ENCODE measurements around the gene ARHGAP42. TPM values are rescaled to one million over a fixed set of nuclear protein-coding genes. Genes with fewer than 3 reads are reported as not detected.

The ARHGAP42 gene
- total RNA-seq, 6 experiments from 2014 or later: 1.1 to 3.1 (median 2.3) TPM

- no peaks in the 10 kb centered on the region for H3K36me3 Mint-ChIP-seq (ENCODE audit: low read depth)
- no peak for DNase-seq
Measured at GRCh38 chr11:100674212-100674611, 12.9 kb upstream of the ARHGAP42 start.

DNA sequence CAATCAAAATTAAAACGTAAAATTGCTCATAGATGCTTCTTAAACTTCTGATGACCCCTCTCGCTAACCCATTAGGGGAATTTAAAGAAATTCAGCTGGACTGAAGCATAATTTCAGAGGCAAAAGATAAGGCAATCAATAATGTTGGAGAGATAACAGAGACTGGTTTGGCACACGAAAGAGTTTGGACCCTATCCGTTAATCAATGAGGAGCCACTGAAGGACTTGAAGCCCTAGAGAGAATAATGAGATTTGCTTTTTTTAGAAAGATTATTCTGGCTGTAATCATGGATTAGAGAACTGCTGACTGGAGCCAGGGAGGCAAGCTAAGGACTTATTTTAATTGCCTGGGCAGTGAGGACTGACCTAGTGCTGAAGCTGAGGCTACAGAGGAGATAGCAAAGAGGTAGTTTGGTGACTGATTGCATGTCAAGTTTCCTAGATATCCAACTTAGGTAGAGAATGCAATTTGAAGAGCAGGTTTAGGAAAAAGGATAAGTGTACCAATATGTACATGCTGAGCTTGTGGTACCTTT, 11.9 kb upstream of the ARHGAP42 start:
- TF ChIP-seq, protein P1, sequence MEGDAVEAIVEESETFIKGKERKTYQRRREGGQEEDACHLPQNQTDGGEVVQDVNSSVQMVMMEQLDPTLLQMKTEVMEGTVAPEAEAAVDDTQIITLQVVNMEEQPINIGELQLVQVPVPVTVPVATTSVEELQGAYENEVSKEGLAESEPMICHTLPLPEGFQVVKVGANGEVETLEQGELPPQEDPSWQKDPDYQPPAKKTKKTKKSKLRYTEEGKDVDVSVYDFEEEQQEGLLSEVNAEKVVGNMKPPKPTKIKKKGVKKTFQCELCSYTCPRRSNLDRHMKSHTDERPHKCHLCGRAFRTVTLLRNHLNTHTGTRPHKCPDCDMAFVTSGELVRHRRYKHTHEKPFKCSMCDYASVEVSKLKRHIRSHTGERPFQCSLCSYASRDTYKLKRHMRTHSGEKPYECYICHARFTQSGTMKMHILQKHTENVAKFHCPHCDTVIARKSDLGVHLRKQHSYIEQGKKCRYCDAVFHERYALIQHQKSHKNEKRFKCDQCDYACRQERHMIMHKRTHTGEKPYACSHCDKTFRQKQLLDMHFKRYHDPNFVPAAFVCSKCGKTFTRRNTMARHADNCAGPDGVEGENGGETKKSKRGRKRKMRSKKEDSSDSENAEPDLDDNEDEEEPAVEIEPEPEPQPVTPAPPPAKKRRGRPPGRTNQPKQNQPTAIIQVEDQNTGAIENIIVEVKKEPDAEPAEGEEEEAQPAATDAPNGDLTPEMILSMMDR (IDR thresholded peaks at IDR 0.05): no peak
- Mint-ChIP-seq H3K9me3 (no peaks in the 10 kb centered on the region), H3K27ac (no peak overlapping the region), H3K4me1 (ENCODE audit: low read depth) (peaks cover 11% of the 10 kb centered on the region; the same call in 1 of the 2 replicates), H3K36me3 (ENCODE audit: low read depth) (no peaks in the 10 kb centered on the region), H3K27me3 (ENCODE audit: insufficient read depth) (peaks cover 1% of the 10 kb centered on the region), H3K4me3 (no peak overlapping the region)
- DNase-seq: no peak

More at GRCh38 chr11:100674212-100674611, 12.9 kb upstream of the ARHGAP42 start:
- Mint-ChIP-seq H3K9me3 (no peaks in the 10 kb centered on the region), H3K4me3 (no peak overlapping the region), H3K27ac (no peak overlapping the region), H3K27me3 (ENCODE audit: insufficient read depth) (peaks cover 1% of the 10 kb centered on the region), H3K4me1 (ENCODE audit: low read depth) (peaks cover 11% of the 10 kb centered on the region; the same call in 1 of the 2 replicates)
- TF ChIP-seq, protein P1 (IDR thresholded peaks at IDR 0.05): no peak

DNA sequence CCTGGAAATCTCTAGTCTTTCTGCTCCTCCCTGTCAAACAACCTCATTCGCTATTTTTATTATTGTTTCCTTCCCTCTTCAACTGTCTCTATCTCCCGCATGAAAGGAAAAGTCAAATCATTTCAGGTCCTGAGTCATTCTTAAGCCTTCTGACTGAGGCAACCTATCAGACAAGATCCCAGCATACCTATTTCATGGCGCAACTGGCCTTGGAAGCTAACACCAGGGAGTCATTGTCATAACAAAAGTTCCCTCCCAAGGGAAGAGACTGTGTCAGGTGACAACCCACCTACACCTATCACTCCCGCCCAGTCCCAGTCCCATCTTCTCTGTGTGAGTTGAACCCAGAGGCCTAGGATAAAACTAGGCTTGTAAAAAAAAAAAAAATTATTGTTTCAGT, 10.2 kb upstream of the ARHGAP42 start:
- Mint-ChIP-seq H3K36me3 (ENCODE audit: low read depth) (no peaks in the 10 kb centered on the region), H3K4me3 (no peak overlapping the region), H3K27me3 (ENCODE audit: insufficient read depth) (peaks cover 1% of the 10 kb centered on the region), H3K27ac (no peak overlapping the region), H3K9me3 (no peaks in the 10 kb centered on the region), H3K4me1 (ENCODE audit: low read depth) (peaks cover 12% of the 10 kb centered on the region)
- DNase-seq: no peak
- TF ChIP-seq, protein P1 (IDR thresholded peaks at IDR 0.05): no peak

DNA sequence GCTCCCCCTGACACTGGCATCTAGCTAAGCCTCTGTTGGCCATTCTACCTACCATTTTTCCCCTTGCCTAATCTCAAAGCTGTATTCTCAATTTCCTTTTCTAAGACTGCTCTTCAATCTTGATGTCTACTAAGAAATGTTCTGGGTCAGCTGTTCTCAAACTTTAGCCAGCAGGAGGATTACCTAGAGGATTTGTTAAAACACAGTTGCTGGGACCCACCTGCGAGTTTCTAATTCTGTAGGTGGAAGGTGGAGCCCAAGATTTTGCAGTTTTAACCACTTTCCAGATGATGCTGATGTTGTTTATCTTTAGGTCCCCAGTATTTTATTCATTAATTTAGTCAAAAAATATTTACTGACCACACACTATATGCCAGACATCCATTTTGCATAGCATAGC, 9.3 kb upstream of the ARHGAP42 start:
- Mint-ChIP-seq H3K27me3 (ENCODE audit: insufficient read depth) (peaks cover 1% of the 10 kb centered on the region), H3K4me3 (no peak overlapping the region), H3K9me3 (no peaks in the 10 kb centered on the region), H3K36me3 (ENCODE audit: low read depth) (no peaks in the 10 kb centered on the region), H3K27ac (no peak overlapping the region), H3K4me1 (ENCODE audit: low read depth) (peaks cover 12% of the 10 kb centered on the region)
- DNase-seq: no peak
- TF ChIP-seq, protein P1 (IDR thresholded peaks at IDR 0.05): peak; percentile 10; the same call in 1 of the 2 replicates

DNA sequence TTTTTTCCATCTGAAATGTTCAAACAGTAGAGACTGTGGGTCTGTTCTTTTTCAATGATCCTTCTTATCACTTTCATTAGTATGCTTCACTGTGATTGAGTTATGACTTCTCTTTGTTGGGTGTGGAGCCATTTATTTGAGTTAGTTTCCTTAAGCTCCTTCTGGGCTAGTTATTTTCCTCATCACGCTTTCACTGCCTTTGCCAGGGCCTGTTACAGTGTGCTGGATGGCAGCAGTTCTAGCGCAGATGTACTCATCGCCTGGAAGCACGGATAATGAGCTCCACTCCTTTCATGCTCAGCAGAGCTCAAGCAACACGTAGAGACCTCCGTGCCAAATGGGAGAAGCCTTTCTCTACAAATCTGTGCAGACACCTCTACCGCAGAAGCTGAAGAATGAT, 7.0 kb upstream of the ARHGAP42 start:
- Mint-ChIP-seq H3K27me3 (ENCODE audit: insufficient read depth) (peaks cover 1% of the 10 kb centered on the region; the same call in 1 of the 2 replicates), H3K4me1 (ENCODE audit: low read depth) (peaks cover 20% of the 10 kb centered on the region), H3K36me3 (ENCODE audit: low read depth) (no peaks in the 10 kb centered on the region), H3K4me3 (no peak overlapping the region), H3K9me3 (no peaks in the 10 kb centered on the region), H3K27ac (no peak overlapping the region)
- TF ChIP-seq, protein P1 (IDR thresholded peaks at IDR 0.05): no peak
- no peak for DNase-seq

All from HFFc6 (cell line).